Naive thymus-derived CD8-positive, alpha-beta T cell (primary cell): Measurements from ENCODE around the gene GABRA4. TPM values are rescaled to one million over a fixed set of nuclear protein-coding genes. Genes with fewer than 3 reads are reported as not detected.

Experiments used
- ATAC-seq, 2 donors: fragments of 150-1000 bp; cut with Tn5 transposase in 1 of 2; sonication (Bioruptor Pico), chemical (Tn5 transposase) in 1 of 2; 1 replicate in 1 of 2; 2 replicates in 1 of 2; pipeline ENCODE4 v1.10.0; 2021; ENCODE audit warnings: mild to moderate bottlenecking in 2 of 2, moderate library complexity in 2 of 2
- POLR2A ChIA-PET: fragments of 350-600 bp; sonication (Branson Sonifier 250); formaldehyde crosslinking; loops from one replicate; lab custom pipeline; 2021; ENCODE audit warnings: antibody characterized with exemption; lab: Charles Lee
- DNase-seq, 10 donors: peaks; one replicate each; pipeline versions ENCODE4 v3.0.0 to v3.0.0-alpha.2; 2020 to 2022
- H3K27ac Mint-ChIP-seq, 10 donors: one replicate each; pipeline ENCODE4 v1.8.0; 2020 to 2022; ENCODE audit warnings: mild to moderate bottlenecking in 10 of 10, mixed read lengths in 10 of 10, moderate library complexity in 4 of 10, inconsistent platforms in 1 of 10
- H3K27me3 Mint-ChIP-seq, 5 donors: one replicate each; pipeline ENCODE4 v1.8.0; 2021 to 2022; ENCODE audit warnings: mixed read lengths in 5 of 5
- H3K36me3 Mint-ChIP-seq, 3 donors: one replicate each; pipeline ENCODE4 v1.8.0; 2020 to 2022; ENCODE audit warnings: mixed read lengths in 3 of 3, mild to moderate bottlenecking in 2 of 3, inconsistent platforms in 1 of 3
- H3K4me1 Mint-ChIP-seq, 4 donors: one replicate each; pipeline ENCODE4 v1.8.0; 2021 to 2022; ENCODE audit warnings: mixed read lengths in 4 of 4
- H3K4me3 Mint-ChIP-seq, 10 donors: one replicate each; pipeline ENCODE4 v1.8.0; 2020 to 2022; ENCODE audit warnings: mild to moderate bottlenecking in 10 of 10, mixed read lengths in 10 of 10, moderate library complexity in 6 of 10, inconsistent platforms in 1 of 10
- H3K9me3 Mint-ChIP-seq, 9 donors: one replicate each; pipeline ENCODE4 v1.8.0; 2020 to 2022; ENCODE audit warnings: mixed read lengths in 9 of 9, mild to moderate bottlenecking in 3 of 9, inconsistent platforms in 1 of 9, moderate library complexity in 1 of 9
- polyA plus RNA-seq, 3 donors: library from polyadenylated mRNA; unstranded; fragments of 300-500 nt; fragmentation: Illumina TruSeq; gene quantifications; one replicate each; pipeline ENCODE4 v1.2.3, GENCODE V29; 2021
- total RNA-seq, 8 experiments: library from RNA in 2 of 8; stranded (reverse) in 2 of 8; gene quantifications; one replicate each; pipeline ENCODE4 v1.2.3 and lab custom pipeline; 2021 to 2026

GABRA4 gene
- total and polyA plus RNA-seq, 5 experiments from 2014 or later, result not detected

GRCh38 chr4:47010347-47010911 lies 17.0 kb upstream of the GABRA4 start:
- no peak for DNase-seq
- no peak for ATAC-seq
- H3K27me3 Mint-ChIP-seq, result no peaks in the 10 kb centered on the region
- POLR2A ChIA-PET, result no interaction called here
- peak overlapping the region in 9 of 10 donors; percentile 7 to 73 (median 62) for H3K4me3 Mint-ChIP-seq
- H3K36me3 Mint-ChIP-seq, result peaks cover 0 to 3% (median 0%) of the 10 kb centered on the region in 3 donors
- H3K27ac Mint-ChIP-seq, result peak overlapping the region in 8 of 10 donors; percentile 10 to 71 (median 48)
- H3K4me1 Mint-ChIP-seq, result peaks cover 8 to 16% (median 13%) of the 10 kb centered on the region in 4 donors
- H3K9me3 Mint-ChIP-seq, result no peaks in the 10 kb centered on the region

DNA sequence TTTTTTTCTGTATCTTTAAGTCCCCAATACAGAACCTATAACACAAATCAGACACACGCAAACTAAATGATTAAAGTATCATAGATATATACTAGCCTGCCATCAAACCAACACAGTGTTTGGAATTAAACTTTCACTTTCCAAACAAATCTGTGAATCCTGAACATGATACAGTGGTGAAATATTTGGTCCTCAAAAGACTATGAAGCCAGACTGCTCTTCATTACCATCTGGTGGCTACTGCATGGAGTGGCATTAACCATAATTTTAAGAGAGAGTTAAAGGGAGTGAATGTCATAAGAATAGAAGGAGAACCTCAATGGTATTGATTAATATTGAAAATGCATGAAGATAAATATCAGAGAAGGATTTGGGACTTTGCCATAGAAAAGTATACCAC lies 9.2 kb upstream of the GABRA4 start:
- Mint-ChIP-seq H3K4me1 (no peaks in the 10 kb centered on the region), H3K4me3 (no peak overlapping the region), H3K27me3 (peaks cover 2 to 12% (median 7%) of the 10 kb centered on the region in 5 donors), H3K27ac (no peak overlapping the region), H3K36me3 (no peaks in the 10 kb centered on the region), H3K9me3 (no peaks in the 10 kb centered on the region)
- POLR2A ChIA-PET, result no interaction called here
- DNase-seq (no peak), ATAC-seq (no peak)

DNA sequence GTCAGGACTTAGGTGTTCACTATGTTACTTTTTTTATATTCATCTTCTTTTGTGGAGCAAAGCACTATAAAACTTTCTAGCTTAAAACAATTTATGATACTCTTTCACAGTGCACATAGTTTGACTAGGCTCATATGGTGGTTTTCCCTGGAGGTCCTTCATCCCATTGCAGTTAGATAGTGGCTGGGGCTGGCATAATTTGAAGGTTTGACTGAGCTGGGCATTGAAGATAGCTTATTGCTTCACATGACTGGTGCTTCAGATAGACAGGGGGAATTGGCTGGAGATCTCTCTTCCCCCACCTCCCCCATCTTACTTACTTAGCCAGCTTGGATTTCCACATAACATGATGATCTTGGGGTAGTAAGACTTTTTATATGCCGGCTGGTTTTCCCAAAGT lies 7.0 kb upstream of the GABRA4 start:
- H3K27ac Mint-ChIP-seq, result no peak overlapping the region
- H3K4me3 Mint-ChIP-seq, result no peak overlapping the region
- no peaks in the 10 kb centered on the region for H3K36me3 Mint-ChIP-seq
- peaks cover 5 to 24% (median 10%) of the 10 kb centered on the region in 5 donors for H3K27me3 Mint-ChIP-seq
- no peaks in the 10 kb centered on the region for H3K4me1 Mint-ChIP-seq
- ATAC-seq (no peak), DNase-seq (no peak)
- H3K9me3 Mint-ChIP-seq, result no peaks in the 10 kb centered on the region
- POLR2A ChIA-PET, result no interaction called here

DNA sequence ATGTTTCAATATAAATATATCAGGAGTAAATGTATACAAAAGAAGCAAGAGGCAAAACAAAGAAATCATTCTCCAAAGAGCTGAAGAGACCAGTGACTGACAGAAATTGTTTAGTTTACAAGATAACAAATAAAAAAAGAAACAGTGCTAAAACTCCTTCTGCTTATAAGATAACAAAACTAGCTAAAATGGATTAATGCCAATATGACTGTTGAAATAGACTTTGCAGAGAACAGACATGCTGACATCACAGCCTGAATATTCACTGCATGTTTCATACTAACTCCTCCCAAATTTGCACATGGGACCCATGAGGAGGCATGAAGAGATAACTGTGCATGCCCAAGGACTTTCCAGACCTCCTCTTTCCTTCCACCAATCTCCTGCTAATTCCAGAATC lies 6.2 kb upstream of the GABRA4 start:
- no peak for ATAC-seq
- Mint-ChIP-seq H3K9me3 (no peaks in the 10 kb centered on the region), H3K4me1 (peaks cover 0 to 5% (median 0%) of the 10 kb centered on the region in 4 donors), H3K27ac (no peak overlapping the region), H3K36me3 (no peaks in the 10 kb centered on the region), H3K4me3 (no peak overlapping the region), H3K27me3 (peaks cover 11 to 33% (median 16%) of the 10 kb centered on the region in 5 donors)
- POLR2A ChIA-PET, result no interaction called here
- no peak for DNase-seq

DNA sequence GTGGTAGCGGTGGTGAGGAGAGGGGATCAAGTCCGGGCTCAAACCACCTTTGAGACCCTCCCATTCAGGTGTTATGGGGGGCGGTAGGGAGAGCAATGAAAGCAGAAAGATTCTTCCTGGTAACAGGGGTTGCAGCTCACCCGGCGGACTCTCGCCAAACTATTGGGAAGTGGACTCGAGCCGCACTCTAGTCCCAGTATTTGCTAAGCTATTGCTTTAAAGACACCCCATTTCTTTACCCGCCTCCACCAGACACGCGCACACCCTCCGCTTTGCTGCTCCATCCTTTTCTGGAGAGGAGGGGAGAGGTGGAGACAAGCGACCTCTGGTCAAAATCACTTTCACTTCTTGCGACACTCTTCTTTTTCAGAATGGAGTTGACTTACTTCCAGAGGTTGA lies 625 bp upstream of the GABRA4 start:
- Mint-ChIP-seq H3K9me3 (no peaks in the 10 kb centered on the region), H3K4me1 (peaks cover 7 to 29% (median 11%) of the 10 kb centered on the region in 4 donors), H3K36me3 (peaks cover 0 to 6% (median 0%) of the 10 kb centered on the region in 3 donors), H3K27me3 (peaks cover 22 to 61% (median 38%) of the 10 kb centered on the region in 5 donors), H3K4me3 (peak overlapping the region in 9 of 10 donors; percentile 28 to 77 (median 61)), H3K27ac (no peak overlapping the region)
- POLR2A ChIA-PET, result no interaction called here
- ATAC-seq (no peak), DNase-seq (no peak)

DNA sequence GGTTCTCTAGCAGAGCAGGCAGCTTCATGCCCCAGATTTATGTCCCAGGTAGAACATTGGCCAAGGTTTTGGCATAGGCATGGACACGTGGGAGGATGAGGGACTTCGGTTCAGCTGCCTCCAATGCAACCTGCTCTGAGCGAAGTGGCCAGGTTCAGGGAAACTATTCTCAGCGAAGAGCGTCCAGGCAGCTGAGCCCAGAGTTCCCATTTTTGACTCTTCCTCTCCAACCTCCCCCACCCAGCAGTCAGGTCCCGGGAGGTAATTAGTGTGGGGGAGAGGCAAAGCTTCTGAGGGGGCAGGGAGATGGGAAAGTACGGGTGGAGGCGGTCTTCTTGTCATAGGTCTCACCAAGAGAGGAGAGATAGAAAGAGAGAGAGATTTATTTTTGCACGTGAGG lies 1.0 kb downstream of the GABRA4 start:
- DNase-seq (no peak), ATAC-seq (no peak)
- POLR2A ChIA-PET, result no interaction called here
- Mint-ChIP-seq H3K36me3 (peaks cover 0 to 6% (median 0%) of the 10 kb centered on the region in 3 donors), H3K27ac (no peak overlapping the region), H3K9me3 (no peaks in the 10 kb centered on the region), H3K4me3 (peak overlapping the region in 8 of 10 donors; percentile 11 to 65 (median 36)), H3K27me3 (peaks cover 17 to 55% (median 33%) of the 10 kb centered on the region in 5 donors), H3K4me1 (peaks cover 7 to 29% (median 11%) of the 10 kb centered on the region in 4 donors)

DNA sequence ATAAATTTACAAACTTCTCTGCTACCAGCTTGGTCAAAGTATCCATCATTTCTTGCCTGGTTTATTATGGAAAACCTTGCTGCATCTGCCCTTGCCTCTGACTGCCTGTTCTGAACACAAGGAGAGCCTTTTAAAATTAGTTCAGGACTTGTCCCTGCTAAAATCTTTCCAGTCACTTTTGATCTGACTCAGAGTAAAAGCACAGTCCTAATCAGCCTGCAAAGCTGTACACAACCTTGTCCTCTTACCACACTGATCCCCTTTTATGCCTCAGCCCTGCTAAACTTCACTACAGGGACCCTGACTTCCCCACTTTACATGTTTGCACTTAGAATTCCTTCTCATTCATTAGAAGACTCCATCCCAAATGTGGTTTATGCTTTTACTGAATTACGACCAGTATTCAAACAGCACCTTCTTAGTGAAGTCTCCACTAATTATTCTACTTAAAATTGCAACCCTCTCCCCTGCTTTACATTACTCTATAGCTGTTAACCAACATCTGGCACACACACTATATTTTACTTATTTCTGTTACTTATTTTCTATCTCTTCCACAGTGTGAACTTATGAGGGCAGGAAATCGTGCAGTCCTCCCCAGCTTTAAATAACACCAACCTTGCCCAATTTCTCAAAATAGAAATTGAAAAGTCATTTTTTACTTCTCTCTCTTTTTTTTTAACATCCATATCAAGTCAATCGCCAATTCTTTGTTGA lies 6.3 kb downstream of the GABRA4 start:
- no peak for ATAC-seq
- H3K27ac Mint-ChIP-seq, result no peak overlapping the region
- peaks cover 3 to 17% (median 8%) of the 10 kb centered on the region in 5 donors for H3K27me3 Mint-ChIP-seq
- DNase-seq, result no peak
- no peaks in the 10 kb centered on the region for H3K9me3 Mint-ChIP-seq
- POLR2A ChIA-PET, result no interaction called here
- peaks cover 0 to under 1% (median 0%) of the 10 kb centered on the region in 4 donors for H3K4me1 Mint-ChIP-seq
- peaks cover 0 to under 1% (median 0%) of the 10 kb centered on the region in 3 donors for H3K36me3 Mint-ChIP-seq
- H3K4me3 Mint-ChIP-seq, result no peak overlapping the region

DNA sequence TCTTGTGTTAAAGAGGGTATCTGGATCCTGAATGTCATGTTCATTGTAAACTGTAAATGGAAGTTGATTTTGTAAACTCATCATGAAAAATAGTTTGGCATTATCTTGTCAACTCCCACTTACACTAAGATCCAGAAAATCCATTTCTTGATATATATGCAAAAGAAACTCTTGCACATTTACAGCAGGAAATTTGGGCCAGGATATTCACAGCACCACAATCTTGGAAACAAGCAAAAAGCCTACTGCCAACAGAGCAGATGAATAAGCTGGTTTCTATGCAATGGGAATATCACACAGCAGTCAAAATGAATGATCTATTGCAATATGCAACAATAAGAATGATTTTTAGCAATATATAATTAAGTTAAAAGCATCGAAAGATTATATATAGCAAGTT lies 8.6 kb downstream of the GABRA4 start:
- no peak overlapping the region for H3K4me3 Mint-ChIP-seq
- peaks cover 2 to 15% (median 3%) of the 10 kb centered on the region in 5 donors for H3K27me3 Mint-ChIP-seq
- H3K4me1 Mint-ChIP-seq, result no peaks in the 10 kb centered on the region
- POLR2A ChIA-PET, result no interaction called here
- H3K27ac Mint-ChIP-seq, result no peak overlapping the region
- no peaks in the 10 kb centered on the region for H3K36me3 Mint-ChIP-seq
- ATAC-seq (no peak), DNase-seq (no peak)
- no peaks in the 10 kb centered on the region for H3K9me3 Mint-ChIP-seq

DNA sequence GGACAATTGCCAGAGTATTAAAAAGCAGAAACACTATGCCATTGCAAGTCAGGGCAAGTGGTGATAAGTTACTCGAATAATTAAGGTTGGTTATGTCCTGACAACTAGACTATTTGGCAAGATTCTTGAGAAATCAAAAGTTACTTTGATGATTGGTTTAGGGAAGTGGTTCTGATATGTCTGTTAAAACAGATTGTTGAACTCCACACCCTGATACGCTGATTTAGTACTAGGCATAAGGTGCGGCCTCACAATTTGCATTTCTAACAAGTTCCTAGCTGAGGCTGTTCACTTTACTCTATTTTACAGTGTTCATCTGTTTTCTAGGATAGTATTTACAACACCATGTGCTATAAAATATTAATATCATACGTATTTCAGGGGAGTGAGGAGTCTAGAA lies 12.5 kb downstream of the GABRA4 start:
- no peak for DNase-seq
- no peaks in the 10 kb centered on the region for H3K36me3 Mint-ChIP-seq
- H3K27ac Mint-ChIP-seq, result no peak overlapping the region
- peaks cover 0 to 3% (median 0%) of the 10 kb centered on the region in 9 donors for H3K9me3 Mint-ChIP-seq
- POLR2A ChIA-PET, result no interaction called here
- H3K27me3 Mint-ChIP-seq, result peaks cover 0 to 18% (median 3%) of the 10 kb centered on the region in 5 donors
- ATAC-seq, result no peak
- peaks cover 0 to 1% (median 0%) of the 10 kb centered on the region in 4 donors for H3K4me1 Mint-ChIP-seq
- no peak overlapping the region for H3K4me3 Mint-ChIP-seq

GRCh38 chr4:46979726-46980125 lies 13.7 kb downstream of the GABRA4 start:
- Mint-ChIP-seq H3K36me3 (no peaks in the 10 kb centered on the region), H3K27ac (no peak overlapping the region), H3K4me1 (peaks cover 0 to 1% (median 0%) of the 10 kb centered on the region in 4 donors), H3K4me3 (no peak overlapping the region), H3K9me3 (peaks cover 0 to 3% (median 0%) of the 10 kb centered on the region in 9 donors), H3K27me3 (peaks cover 0 to 29% (median 3%) of the 10 kb centered on the region in 5 donors)
- POLR2A ChIA-PET, result no interaction called here
- ATAC-seq (no peak), DNase-seq (no peak)

GRCh38 chr4:46979283-46979682 lies 14.1 kb downstream of the GABRA4 start:
- Mint-ChIP-seq H3K27me3 (peaks cover 0 to 33% (median 3%) of the 10 kb centered on the region in 5 donors), H3K27ac (no peak overlapping the region), H3K9me3 (peaks cover 0 to 3% (median 0%) of the 10 kb centered on the region in 9 donors), H3K36me3 (no peaks in the 10 kb centered on the region), H3K4me1 (peaks cover 0 to 1% (median 0%) of the 10 kb centered on the region in 4 donors), H3K4me3 (no peak overlapping the region)
- DNase-seq (no peak), ATAC-seq (no peak)
- POLR2A ChIA-PET, result no interaction called here

DNA sequence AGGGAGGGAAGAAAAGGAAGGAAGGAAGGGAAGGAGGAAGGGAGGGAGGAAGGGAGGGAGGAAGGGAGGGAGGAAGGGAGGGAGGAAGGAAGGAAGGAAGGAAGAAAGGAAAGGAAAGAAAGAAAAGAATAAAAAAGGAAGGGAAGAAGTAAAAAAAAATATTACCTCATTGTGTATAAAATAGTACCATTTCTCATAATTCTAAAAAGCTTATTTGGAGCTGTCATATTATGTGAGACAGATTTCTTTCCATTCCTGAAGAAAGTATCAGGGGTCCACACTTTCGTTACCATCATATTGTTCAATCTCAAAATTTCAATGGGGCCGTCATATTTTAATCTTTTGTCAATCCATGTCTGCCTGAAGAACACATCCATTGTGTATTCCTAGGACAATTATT lies 16.1 kb downstream of the GABRA4 start:
- no peaks in the 10 kb centered on the region for H3K36me3 Mint-ChIP-seq
- ATAC-seq (no peak), DNase-seq (no peak)
- POLR2A ChIA-PET, result no interaction called here
- no peak overlapping the region for H3K27ac Mint-ChIP-seq
- H3K4me1 Mint-ChIP-seq, result peaks cover 0 to 1% (median 0%) of the 10 kb centered on the region in 4 donors
- H3K27me3 Mint-ChIP-seq, result peaks cover 0 to 33% (median 4%) of the 10 kb centered on the region in 5 donors
- H3K4me3 Mint-ChIP-seq, result no peak overlapping the region
- peaks cover 0 to 3% (median 0%) of the 10 kb centered on the region in 9 donors for H3K9me3 Mint-ChIP-seq

DNA sequence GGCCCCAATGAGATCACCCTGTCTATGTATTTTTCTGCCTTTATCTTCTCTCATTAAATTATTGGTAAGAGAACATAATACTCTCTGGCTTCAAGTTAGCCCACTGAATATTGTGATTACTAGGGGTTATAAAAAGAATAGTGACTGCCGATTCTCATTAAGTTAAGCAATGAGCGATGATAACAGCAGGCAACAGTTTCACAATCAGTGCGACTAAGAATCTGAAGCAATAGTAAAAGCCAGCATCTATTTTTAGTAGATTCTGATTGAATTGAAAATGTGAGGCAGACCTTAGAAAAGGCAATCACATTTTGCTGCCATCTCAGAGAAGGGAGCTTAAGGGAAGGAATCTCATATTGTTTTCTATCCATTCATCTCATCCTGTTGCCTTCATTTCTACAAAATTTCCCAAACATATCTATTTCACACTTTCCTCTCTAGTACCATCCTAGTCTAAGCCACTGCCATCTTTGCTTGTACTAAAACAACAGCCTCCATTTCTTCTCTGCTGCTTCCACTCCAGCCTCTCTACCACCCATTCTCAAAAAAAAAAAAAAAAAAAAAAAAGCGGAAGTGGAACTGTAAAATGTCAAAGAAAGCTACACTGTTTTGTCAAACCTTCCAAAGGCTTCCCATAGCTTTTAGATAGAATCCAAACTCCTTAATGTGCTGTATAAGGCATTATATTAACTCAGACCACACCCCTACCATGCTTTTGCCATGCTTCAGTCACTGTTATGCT lies 17.4 kb downstream of the GABRA4 start:
- Mint-ChIP-seq H3K9me3 (peaks cover 0 to 3% (median 0%) of the 10 kb centered on the region in 9 donors), H3K36me3 (no peaks in the 10 kb centered on the region), H3K4me3 (no peak overlapping the region), H3K4me1 (peaks cover 0 to 1% (median 0%) of the 10 kb centered on the region in 4 donors), H3K27ac (no peak overlapping the region), H3K27me3 (peaks cover 0 to 22% (median 2%) of the 10 kb centered on the region in 5 donors)
- POLR2A ChIA-PET, result no interaction called here
- ATAC-seq (no peak), DNase-seq (no peak)
